K562 (cell line): ENCODE measurements around the gene RGS3. TPM values are rescaled to one million over a fixed set of nuclear protein-coding genes. Genes with fewer than 3 reads are reported as not detected.

Source experiments
- ATAC-seq: fragments of 200-7000 bp; cut with Tn5 transposase; 3 replicates; pipeline ENCODE4 v1.9.1; 2020; ENCODE audit warnings: moderate library complexity
- BruUV-seq: library from RNA; stranded (reverse); fragments of 400-500 nt; replicated peaks from 2 replicates; lab custom pipeline; 2021; lab: Mats Ljungman, UMichigan
- CTCF ChIA-PET: fragments of 300-600 bp; formaldehyde crosslinking; extraction: SDS; loops from one replicate; lab custom pipeline; 2021; ENCODE audit warnings: low intra/inter-chr PET ratio; lab: Yijun Ruan, JAX
- POLR2A ChIA-PET: fragments of 300-600, 350-650 bp; sonication (Branson Sonifier 250); formaldehyde crosslinking; extraction: SDS; loops from one replicate; lab custom pipeline; 2021; ENCODE audit warnings: antibody characterized with exemption, inconsistent platforms; lab: Yijun Ruan, JAX
- DNase-seq, 4 experiments: peaks; one replicate each; pipeline versions ENCODE4 v3.0.0 to v3.0.0-alpha.2; 2011 to 2018; ENCODE audit warnings: low spot score in 3 of 4, mixed read lengths in 3 of 4; ENCODE audit errors: extremely low read depth in 1 of 4
- FAIRE-seq: peaks from 2 replicates; lab custom pipeline; 2011; peaks lifted over from hg19 to GRCh38; lab: Jason Lieb, UNC
- H2AFZ ChIP-seq: 2 replicates; pipeline ENCODE4 v1.6.0; 2011; ENCODE audit warnings: low read depth, low read length, control low read depth, inconsistent platforms
- H3K27ac ChIP-seq: fragments of 200-600 bp; 3 replicates; pipeline ENCODE4 v1.8.0; 2011; ENCODE audit warnings: low read depth, mild to moderate bottlenecking, control low read depth, inconsistent platforms, low read length, moderate library complexity, mixed read lengths; ENCODE audit errors: extremely low read depth
- H3K27me3 ChIP-seq, 2 experiments: fragments of 300-600 bp in 1 of 2; 2 replicates in 1 of 2; 3 replicates in 1 of 2; pipeline versions ENCODE4 v1.6.0 to v1.8.0; 2011; ENCODE audit warnings: inconsistent platforms in 2 of 2, low read length in 2 of 2, mild to moderate bottlenecking in 1 of 2, mixed read lengths in 1 of 2, moderate library complexity in 1 of 2; ENCODE audit not compliant: control insufficient read depth in 2 of 2, insufficient read depth in 2 of 2
- H3K36me3 ChIP-seq: fragments of 300-600 bp; 3 replicates; pipeline ENCODE4 v1.8.0; 2011; ENCODE audit warnings: mild to moderate bottlenecking, low read length, inconsistent platforms; ENCODE audit not compliant: control insufficient read depth, insufficient read depth
- H3K4me1 ChIP-seq, 2 experiments: fragments of 200-600 bp in 1 of 2; replicated peaks in 1 of 2; 2 replicates in 1 of 2; 3 replicates in 1 of 2; pipeline versions ENCODE4 v1.5.1 to v1.8.0; 2011; ENCODE audit warnings: inconsistent platforms in 2 of 2, low read length in 2 of 2, mild to moderate bottlenecking in 1 of 2, mixed read lengths in 1 of 2, moderate library complexity in 1 of 2; ENCODE audit not compliant: control insufficient read depth in 2 of 2, insufficient read depth in 2 of 2
- H3K4me2 ChIP-seq: 2 replicates; pipeline ENCODE4 v1.6.1; 2011; ENCODE audit warnings: low read length, control low read depth, inconsistent platforms, mixed read lengths; ENCODE audit not compliant: insufficient read depth
- H3K4me3 ChIP-seq: fragments of 200-600 bp; sonication (generic), shearing (Covaris generic); 2 replicates; pipeline ENCODE4 v1.5.1; 2016; ENCODE audit warnings: control low read depth, inconsistent platforms
- H3K79me2 ChIP-seq: fragments of 200-600 bp; 3 replicates; pipeline ENCODE4 v1.8.0; 2011; ENCODE audit warnings: low read length, inconsistent platforms; ENCODE audit not compliant: control insufficient read depth, insufficient read depth
- H3K9ac ChIP-seq, 2 experiments: 2 replicates each; pipeline versions ENCODE4 v1.6.0 to v1.6.1; 2011; ENCODE audit warnings: low read depth in 2 of 2, low read length in 2 of 2, control low read depth in 1 of 2, inconsistent platforms in 1 of 2, mild to moderate bottlenecking in 1 of 2, mixed read lengths in 1 of 2; ENCODE audit not compliant: insufficient read depth in 1 of 2
- H3K9me1 ChIP-seq: one replicate; pipeline ENCODE4 v1.6.0; 2011; ENCODE audit warnings: inconsistent platforms, mild to moderate bottlenecking, low read length, moderate library complexity; ENCODE audit not compliant: control insufficient read depth, insufficient read depth
- H3K9me3 ChIP-seq: replicated peaks from 2 replicates; pipeline ENCODE4 v1.5.1; 2011; ENCODE audit warnings: low read depth, low read length, inconsistent platforms; ENCODE audit not compliant: control insufficient read depth, insufficient read depth
- H4K20me1 ChIP-seq: replicated peaks from 2 replicates; pipeline ENCODE4 v1.6.1; 2011; ENCODE audit warnings: low read length, inconsistent platforms, mixed read lengths; ENCODE audit not compliant: control insufficient read depth, insufficient read depth
- ATF6 ChIP-seq: sonication (generic); formaldehyde crosslinking; IDR thresholded peaks from 2 replicates; pipeline ENCODE4 v1.4.0; 2020; ENCODE audit warnings: mild to moderate bottlenecking, missing genetic modification reagents
- ESRRA ChIP-seq: fragments of 450-650 bp; IDR thresholded peaks from 2 replicates; pipeline ENCODE4 v1.6.1; 2014; ENCODE audit warnings: low read depth, mild to moderate bottlenecking, moderate library complexity, borderline replicate concordance
- ETS2 ChIP-seq: IDR thresholded peaks from 2 replicates; pipeline ENCODE4 v1.6.1; 2016; ENCODE audit warnings: borderline replicate concordance, missing genetic modification characterization, mild to moderate bottlenecking, moderate library complexity, missing compliant biosample characterization; ENCODE audit not compliant: poor library complexity, severe bottlenecking
- HMGXB4 ChIP-seq: sonication (generic); formaldehyde crosslinking; IDR thresholded peaks from 2 replicates; pipeline ENCODE4 v1.8.1; 2023; ENCODE audit warnings: mild to moderate bottlenecking, missing genetic modification reagents
- KLF10 ChIP-seq: fragments of 250-450 bp; sonication (Bioruptor Pico); IDR thresholded peaks from 2 replicates; pipeline ENCODE4 v1.6.1; 2021; ENCODE audit warnings: matching md5 sums
- MCM2 ChIP-seq: fragments of 450-650 bp; IDR thresholded peaks from 2 replicates; pipeline ENCODE4 v1.6.1; 2017; ENCODE audit warnings: low read depth, mild to moderate bottlenecking
- MCM7 ChIP-seq, 2 experiments: fragments of 450-650 bp; IDR thresholded peaks; 2 replicates each; pipeline ENCODE4 v1.6.1; 2016 to 2018
- POU5F1 ChIP-seq: fragments of 150-350 bp; IDR thresholded peaks from 2 replicates; pipeline ENCODE4 v1.6.1; 2014; ENCODE audit warnings: borderline replicate concordance, low read length, low read depth, mild to moderate bottlenecking; ENCODE audit not compliant: partially characterized antibody
- WGBS: fragments of 100-300 bp; shearing (Covaris generic); methylation state at CpG from one replicate; pipeline ENCODE4 v1.1.6; 2016; ENCODE audit warnings: low coverage, mixed read lengths; ENCODE audit not compliant: insufficient coverage; ENCODE audit errors: missing lambda C conversion rate; 5-methylcytosine and 5-hydroxymethylcytosine counted together
- in situ Hi-C: fragments of 300-500 bp; cut with MboI; formaldehyde crosslinking; loops from 4 replicates; pipeline ENCODE4 v1.15.0; 2018; ENCODE audit warnings: inconsistent platforms, mixed read lengths
- intact Hi-C: fragments of 100-400 bp; cut with micrococcal nuclease; formaldehyde crosslinking; loops from 2 replicates; pipeline ENCODE4 v1.14.2; 2022
- polyA plus RNA-seq, 8 experiments: library from polyadenylated mRNA; depleted of rRNA in 4 of 8; stranded (reverse) in 5 of 8; unstranded in 3 of 8; fragments of >200 nt; fragmentation: Nextera tagmentation in 2 of 8; fragmentation: Illumina TruSeq in 1 of 8; extraction: Ambion mirVana in 2 of 8; extraction: Trizol in 1 of 8; gene quantifications; 2 replicates each; pipeline versions ENCODE4 v1.2.1 to v1.2.3, GENCODE V29; 2011 to 2014; ENCODE audit warnings: inconsistent platforms in 1 of 8, missing spikeins in 1 of 8
- total RNA-seq, 7 experiments: library from RNA; depleted of rRNA in 6 of 7; stranded (reverse); fragments of >200 nt in 6 of 7; fragmentation: Illumina TruSeq in 2 of 7; extraction: Trizol in 2 of 7; gene quantifications; 2 replicates each; pipeline versions ENCODE4 v1.2.1 to v1.2.3, GENCODE V29; 2011 to 2021; ENCODE audit warnings: low replicate concordance in 1 of 7
- TF ChIP-seq, protein P1 (sequence below): fragments of 450-650 bp; formaldehyde crosslinking; conservative IDR thresholded peaks from 2 replicates; pipeline ENCODE4 v1.4.0; 2022; ENCODE audit warnings: mild to moderate bottlenecking, missing genetic modification characterization

Gene RGS3
- total and polyA plus RNA-seq, 9 of the 15 experiments (the other 6 are each of a cell fraction or from before 2014, with no cell fraction given) = 0.08 to 2.9 (median 0.95) TPM

- Histone ChIP-seq H3K9me1 (no peaks in the 10 kb centered on the region), H3K4me2 (no peak overlapping the region), H3K9ac (no peak overlapping the region; a peak in 1 of 4 replicates), H3K9me3 (no peaks in the 10 kb centered on the region), H3K27ac (no peak overlapping the region), H3K4me1 (no peaks in the 10 kb centered on the region), H3K27me3 (peaks cover 10 to 13% of the 10 kb centered on the region in 2 experiments; a peak in 3 of 5 replicates), H3K79me2 (no peaks in the 10 kb centered on the region), H3K4me3 (no peak overlapping the region), H3K36me3 (no peaks in the 10 kb centered on the region), H4K20me1 (no peaks in the 10 kb centered on the region), H2AFZ (no peak overlapping the region)
- in situ Hi-C loops = no loop called here
- no TSS peak for BruUV-seq
- no peak for FAIRE-seq
- TF ChIP-seq, protein P1, sequence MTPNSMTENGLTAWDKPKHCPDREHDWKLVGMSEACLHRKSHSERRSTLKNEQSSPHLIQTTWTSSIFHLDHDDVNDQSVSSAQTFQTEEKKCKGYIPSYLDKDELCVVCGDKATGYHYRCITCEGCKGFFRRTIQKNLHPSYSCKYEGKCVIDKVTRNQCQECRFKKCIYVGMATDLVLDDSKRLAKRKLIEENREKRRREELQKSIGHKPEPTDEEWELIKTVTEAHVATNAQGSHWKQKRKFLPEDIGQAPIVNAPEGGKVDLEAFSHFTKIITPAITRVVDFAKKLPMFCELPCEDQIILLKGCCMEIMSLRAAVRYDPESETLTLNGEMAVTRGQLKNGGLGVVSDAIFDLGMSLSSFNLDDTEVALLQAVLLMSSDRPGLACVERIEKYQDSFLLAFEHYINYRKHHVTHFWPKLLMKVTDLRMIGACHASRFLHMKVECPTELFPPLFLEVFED (CRISPR knock-in tag) = no peak
- TF ChIP-seq ESRRA = no peak
- DNase-seq = no peak
- POLR2A ChIA-PET = interaction anchor here (2.0 kb wide), 1 partner anchor 13 kb away, joined by 5 read pairs; no protein-coding TSS in a partner anchor
- WGBS = 0% methylated on average over 2 of the region's 2 CpGs
- CTCF ChIA-PET = no interaction called here
- intact Hi-C loops = no loop called here
- ATAC-seq = no peak
Measured at GRCh38 chr9:113425072-113425471, 38.5 kb upstream of the RGS3 start.

DNA sequence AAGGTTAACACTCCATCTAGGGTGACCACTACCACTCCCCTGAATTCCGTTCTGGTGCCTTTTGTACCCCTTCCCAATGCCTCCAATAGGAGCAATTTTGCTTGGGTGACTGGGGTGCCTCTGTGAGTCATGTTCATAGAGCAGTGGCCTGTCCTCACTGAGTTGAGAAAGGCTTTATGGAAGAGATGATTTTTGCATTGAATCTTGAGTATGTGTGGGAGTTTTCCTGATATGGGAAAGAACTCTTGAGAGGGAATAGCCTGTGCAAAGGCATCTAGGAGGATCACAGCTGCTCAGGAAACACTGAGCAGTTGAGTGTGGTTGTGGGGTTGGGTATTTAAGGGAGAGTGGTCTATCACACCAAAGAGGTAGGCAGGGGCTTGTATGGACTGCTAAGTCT, 36.8 kb upstream of the RGS3 start:
- Histone ChIP-seq H2AFZ (no peak overlapping the region), H3K9ac (no peak overlapping the region), H3K4me1 (no peaks in the 10 kb centered on the region), H3K27ac (no peak overlapping the region), H3K36me3 (no peaks in the 10 kb centered on the region), H4K20me1 (no peaks in the 10 kb centered on the region), H3K79me2 (no peaks in the 10 kb centered on the region), H3K4me3 (no peak overlapping the region), H3K9me3 (no peaks in the 10 kb centered on the region), H3K4me2 (no peak overlapping the region), H3K27me3 (peaks cover 10 to 17% of the 10 kb centered on the region in 2 experiments; a peak in 3 of 5 replicates), H3K9me1 (no peaks in the 10 kb centered on the region)
- DNase-seq (no peak), ATAC-seq (no peak), FAIRE-seq (no peak)
- intact Hi-C loops (no loop called here), in situ Hi-C loops (no loop called here)
- WGBS = 0% methylated on average over 1 of the region's 1 CpG
- ChIA-PET POLR2A (interaction anchor here (1.7 kb wide), 1 partner anchor 17 kb away, joined by 7 read pairs; the partner anchor contains the start of genes C9orf43 and POLE3), CTCF (no interaction called here)
- BruUV-seq = no TSS peak
- TF ChIP-seq ATF6 (no peak), KLF10 (CRISPR knock-in tag) (no peak), POU5F1 (no peak), MCM2 (no peak), MCM7 (IDR thresholded peaks at IDR 0.05) (no peak), HMGXB4 (CRISPR knock-in tag) (no peak), ETS2 (tag) (no peak)
